ENCODE measurements around the gene AADACL4. TPM values are rescaled to one million over a fixed set of nuclear protein-coding genes. Genes with fewer than 3 reads are reported as not detected.

The AADACL4 gene
- polyA plus RNA-seq, 1 donor (not counting 4 experiments of a cell fraction or from before 2014, with no cell fraction given), result not detected

DNA sequence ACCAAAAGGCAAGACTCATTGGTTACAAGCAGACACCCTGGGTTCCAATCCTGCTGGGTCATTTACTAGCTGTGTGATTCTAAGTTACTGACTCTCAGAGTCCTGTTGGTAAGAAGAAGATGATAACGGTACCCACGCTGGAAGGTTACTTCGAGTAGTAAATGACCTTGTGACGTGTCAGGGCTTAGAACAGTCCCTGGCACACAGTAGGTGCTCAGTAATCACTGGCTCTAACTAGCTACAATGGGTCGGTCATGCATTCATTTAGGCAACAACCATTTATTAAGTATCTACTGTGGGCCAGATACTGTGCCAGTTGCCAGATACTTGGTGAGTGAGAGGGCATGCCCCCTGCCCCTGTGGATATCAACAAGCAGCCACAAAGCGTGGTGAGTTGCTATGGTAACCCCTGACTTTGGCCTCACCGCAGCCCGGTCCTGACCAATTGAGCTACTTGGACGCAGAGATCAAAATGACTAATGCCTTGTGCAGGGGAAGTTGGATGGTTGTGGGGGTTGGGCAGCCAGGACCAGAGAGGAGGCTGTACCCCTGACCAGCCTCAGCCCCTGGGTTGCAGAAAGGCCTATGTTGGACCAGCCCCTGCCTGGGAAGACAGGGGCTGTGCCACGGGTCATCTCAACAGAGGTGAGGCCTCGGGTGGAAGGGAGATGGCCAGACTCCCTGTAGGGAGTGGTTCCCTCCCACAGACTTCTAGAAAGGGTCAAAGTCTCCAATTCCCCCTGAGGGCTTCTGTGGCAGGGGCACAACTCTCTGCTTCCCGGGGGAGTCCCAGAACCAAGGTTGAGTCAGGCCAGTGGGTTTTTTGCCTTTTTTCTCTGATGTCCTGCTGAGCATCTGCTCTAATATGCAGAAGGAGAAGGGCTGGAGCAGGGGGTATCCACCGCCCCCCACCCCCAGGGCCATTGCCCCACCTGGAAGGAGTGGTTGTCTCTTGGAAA is 41.9 kb upstream of the AADACL4 start:
- Histone ChIP-seq H3K9ac (ENCODE audit: control insufficient read depth, extremely low read depth, insufficient read depth, low read length) (no peak overlapping the region), H3K79me2 (ENCODE audit: control insufficient read depth, insufficient read depth, low read length) (peaks cover 2% of the 10 kb centered on the region), H3K36me3 (ENCODE audit: control insufficient read depth in 2 of 2, extremely low read depth in 1 of 2, insufficient read depth in 2 of 2, low read length in 2 of 2) (no peaks in the 10 kb centered on the region), H3K27ac (ENCODE audit: control insufficient read depth, insufficient read depth, low read length) (no peak overlapping the region), H3K9me1 (ENCODE audit: control insufficient read depth, extremely low read depth, insufficient read depth, low read length) (no peaks in the 10 kb centered on the region), H3K4me3 (ENCODE audit: control insufficient read depth in 2 of 3, extremely low read depth in 1 of 3, insufficient read depth in 2 of 3, low read depth in 1 of 3, low read length in 3 of 3) (no peak overlapping the region), H3K4me1 (ENCODE audit: control insufficient read depth, extremely low read depth, insufficient read depth, low read length) (peaks cover 21% of the 10 kb centered on the region), H2AFZ (ENCODE audit: control insufficient read depth, low read length) (no peak overlapping the region), H3K4me2 (ENCODE audit: control insufficient read depth, extremely low read depth, insufficient read depth, low read depth, low read length) (no peak overlapping the region), H4K20me1 (ENCODE audit: control insufficient read depth, extremely low read depth, insufficient read depth, low read length) (no peaks in the 10 kb centered on the region), H3K9me3 (ENCODE audit: control insufficient read depth, low read depth, low read length) (no peaks in the 10 kb centered on the region), H3K27me3 (ENCODE audit: control insufficient read depth, extremely low read depth, insufficient read depth, low read length) (no peaks in the 10 kb centered on the region)
- TF ChIP-seq, protein P1, sequence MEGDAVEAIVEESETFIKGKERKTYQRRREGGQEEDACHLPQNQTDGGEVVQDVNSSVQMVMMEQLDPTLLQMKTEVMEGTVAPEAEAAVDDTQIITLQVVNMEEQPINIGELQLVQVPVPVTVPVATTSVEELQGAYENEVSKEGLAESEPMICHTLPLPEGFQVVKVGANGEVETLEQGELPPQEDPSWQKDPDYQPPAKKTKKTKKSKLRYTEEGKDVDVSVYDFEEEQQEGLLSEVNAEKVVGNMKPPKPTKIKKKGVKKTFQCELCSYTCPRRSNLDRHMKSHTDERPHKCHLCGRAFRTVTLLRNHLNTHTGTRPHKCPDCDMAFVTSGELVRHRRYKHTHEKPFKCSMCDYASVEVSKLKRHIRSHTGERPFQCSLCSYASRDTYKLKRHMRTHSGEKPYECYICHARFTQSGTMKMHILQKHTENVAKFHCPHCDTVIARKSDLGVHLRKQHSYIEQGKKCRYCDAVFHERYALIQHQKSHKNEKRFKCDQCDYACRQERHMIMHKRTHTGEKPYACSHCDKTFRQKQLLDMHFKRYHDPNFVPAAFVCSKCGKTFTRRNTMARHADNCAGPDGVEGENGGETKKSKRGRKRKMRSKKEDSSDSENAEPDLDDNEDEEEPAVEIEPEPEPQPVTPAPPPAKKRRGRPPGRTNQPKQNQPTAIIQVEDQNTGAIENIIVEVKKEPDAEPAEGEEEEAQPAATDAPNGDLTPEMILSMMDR (optimal IDR thresholded peaks at IDR 0.05 in 1 of 3, IDR thresholded peaks at IDR 0.05 in 1 of 3, conservative IDR thresholded peaks at IDR 0.05 in 1 of 3; ENCODE audit: extremely low read depth in 1 of 3, insufficient read depth in 2 of 3, low read length in 3 of 3), result no peak
- no peak for TF ChIP-seq EZH2 (IDR thresholded peaks at IDR 0.05; ENCODE audit: low read length)
- DNase-seq (ENCODE audit: low read depth, low spot score) (no peak), FAIRE-seq (no peak)
- dilution Hi-C loops (cut with MboI; ENCODE audit: extremely low pct_ligation_motif_present, low sequenced_read_pairs), result no loop called here

DNA sequence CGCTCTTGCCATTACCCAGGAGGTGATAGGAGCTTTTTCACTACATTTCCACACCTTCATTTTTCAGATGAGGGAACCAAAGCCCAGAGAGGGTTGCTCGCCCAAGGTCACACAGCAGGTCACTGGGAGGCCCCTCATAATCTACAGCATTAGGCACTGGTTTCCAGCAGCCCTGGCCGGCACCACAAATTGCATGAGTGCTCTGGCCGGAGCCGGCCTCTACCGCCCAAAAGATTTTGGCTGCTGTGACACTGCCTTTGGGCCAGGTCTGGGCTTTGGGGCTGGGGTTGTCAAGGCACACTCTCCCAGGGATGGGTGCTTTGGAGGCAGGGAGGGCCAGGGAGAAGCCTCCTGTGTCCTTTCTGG is 41.2 kb upstream of the AADACL4 start:
- peaks cover 2% of the 10 kb centered on the region for H3K79me2 ChIP-seq (ENCODE audit: control insufficient read depth, insufficient read depth, low read length)
- dilution Hi-C loops (cut with MboI; ENCODE audit: extremely low pct_ligation_motif_present, low sequenced_read_pairs), result no loop called here

More for the DNA sequence above, 41.2 kb upstream of the AADACL4 start:
- H3K4me1 ChIP-seq (ENCODE audit: control insufficient read depth, extremely low read depth, insufficient read depth, low read length), result peaks cover 21% of the 10 kb centered on the region
- H3K9me1 ChIP-seq (ENCODE audit: control insufficient read depth, extremely low read depth, insufficient read depth, low read length), result no peaks in the 10 kb centered on the region
- H3K36me3 ChIP-seq (ENCODE audit: control insufficient read depth in 2 of 2, extremely low read depth in 1 of 2, insufficient read depth in 2 of 2, low read length in 2 of 2), result no peaks in the 10 kb centered on the region
- H2AFZ ChIP-seq (ENCODE audit: control insufficient read depth, low read length), result no peak overlapping the region
- TF ChIP-seq, protein P1 (optimal IDR thresholded peaks at IDR 0.05 in 1 of 3, IDR thresholded peaks at IDR 0.05 in 1 of 3, conservative IDR thresholded peaks at IDR 0.05 in 1 of 3; ENCODE audit: extremely low read depth in 1 of 3, insufficient read depth in 2 of 3, low read length in 3 of 3), result no peak
- TF ChIP-seq EZH2 (IDR thresholded peaks at IDR 0.05; ENCODE audit: low read length), result no peak
- no peak overlapping the region for H3K4me2 ChIP-seq (ENCODE audit: control insufficient read depth, extremely low read depth, insufficient read depth, low read depth, low read length)
- H3K9me3 ChIP-seq (ENCODE audit: control insufficient read depth, low read depth, low read length), result no peaks in the 10 kb centered on the region
- H4K20me1 ChIP-seq (ENCODE audit: control insufficient read depth, extremely low read depth, insufficient read depth, low read length), result no peaks in the 10 kb centered on the region
- H3K27ac ChIP-seq (ENCODE audit: control insufficient read depth, insufficient read depth, low read length), result no peak overlapping the region
- H3K27me3 ChIP-seq (ENCODE audit: control insufficient read depth, extremely low read depth, insufficient read depth, low read length), result no peaks in the 10 kb centered on the region
- no peak overlapping the region for H3K4me3 ChIP-seq (ENCODE audit: control insufficient read depth in 2 of 3, extremely low read depth in 1 of 3, insufficient read depth in 2 of 3, low read depth in 1 of 3, low read length in 3 of 3)
- DNase-seq (ENCODE audit: low read depth, low spot score), result no peak
- no peak overlapping the region for H3K9ac ChIP-seq (ENCODE audit: control insufficient read depth, extremely low read depth, insufficient read depth, low read length)
- FAIRE-seq, result no peak

Measured in keratinocyte (primary cell).